GM21423 (cell line): ENCODE measurements around the gene MAGEF1.

ENCODE experiments used
- ATAC-seq: cut with Tn5 transposase; IDR thresholded peaks from one replicate; pipeline ENCODE4 v1.9.1; 2021; ENCODE audit warnings: mild to moderate bottlenecking, moderate library complexity; ENCODE audit not compliant: unreplicated experiment

Gene MAGEF1

GRCh38 chr3:184672977-184673870 lies 38.6 kb downstream of the MAGEF1 start:
- ATAC-seq = no peak

DNA sequence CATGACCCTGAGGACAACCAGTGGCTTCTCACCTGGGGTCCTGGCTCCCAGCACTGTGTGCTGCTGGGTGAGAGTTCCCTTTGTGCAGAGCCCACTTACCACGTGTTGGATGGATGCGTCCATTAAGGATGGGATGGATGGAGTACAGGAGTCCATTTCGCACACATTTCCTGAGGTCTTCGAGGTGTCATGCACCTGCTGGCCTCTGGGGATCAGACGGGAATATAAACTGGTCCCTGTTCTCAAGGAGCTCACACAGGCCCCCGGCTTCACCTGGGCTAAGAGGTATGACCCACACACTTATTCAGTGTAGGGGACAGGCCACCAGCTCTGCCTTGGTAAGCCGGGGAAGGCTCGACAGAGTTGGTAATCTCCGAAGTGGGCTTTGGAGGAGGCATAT lies 39.5 kb downstream of the MAGEF1 start:
- ATAC-seq = no peak

DNA sequence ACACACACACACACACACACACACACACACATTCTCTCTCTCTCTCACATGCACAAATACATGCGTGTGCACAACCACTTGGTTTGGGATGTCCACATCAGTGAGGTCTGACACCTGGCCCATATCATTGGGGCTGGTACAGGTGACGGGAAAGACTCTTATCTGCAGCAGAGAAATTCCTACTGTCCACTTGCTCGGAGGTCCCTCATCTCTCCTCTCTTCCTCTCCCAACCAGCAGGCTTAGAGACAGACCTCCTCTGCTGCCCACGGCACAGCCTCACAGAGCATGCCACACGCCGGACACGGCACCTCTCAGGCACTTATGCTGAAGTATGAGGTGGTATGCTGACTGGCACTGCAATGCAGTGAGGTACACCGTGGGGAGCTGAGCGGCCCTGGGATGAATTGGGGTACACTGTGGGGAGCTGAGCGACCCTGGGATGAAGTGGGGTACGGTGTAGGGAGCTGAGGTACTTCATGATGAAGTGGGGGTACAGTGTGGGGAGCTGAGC lies 41.7 kb downstream of the MAGEF1 start:
- no peak for ATAC-seq

DNA sequence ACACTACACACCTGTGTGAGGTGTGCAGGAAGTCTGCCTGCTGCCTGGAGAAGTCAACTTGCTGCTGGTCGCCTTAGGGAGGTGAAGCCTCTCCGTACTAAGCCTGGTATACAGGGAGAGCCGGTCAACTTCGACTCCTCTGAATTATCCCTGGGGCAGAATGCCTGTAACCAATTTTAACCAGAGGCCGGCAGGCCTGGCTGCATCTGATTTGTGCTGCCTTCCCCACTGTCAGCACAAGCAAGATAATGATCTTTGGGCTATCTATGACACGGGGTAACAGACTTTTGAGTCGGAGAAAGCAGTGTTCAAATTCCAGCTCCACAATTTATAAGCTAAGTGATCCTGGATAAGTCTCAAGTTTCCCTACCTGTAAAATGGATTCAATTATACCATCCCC lies 42.3 kb downstream of the MAGEF1 start:
- no peak for ATAC-seq

- no peak for ATAC-seq
These were observed 45.4 kb downstream of the MAGEF1 start for GRCh38 chr3:184666442-184666841.

DNA sequence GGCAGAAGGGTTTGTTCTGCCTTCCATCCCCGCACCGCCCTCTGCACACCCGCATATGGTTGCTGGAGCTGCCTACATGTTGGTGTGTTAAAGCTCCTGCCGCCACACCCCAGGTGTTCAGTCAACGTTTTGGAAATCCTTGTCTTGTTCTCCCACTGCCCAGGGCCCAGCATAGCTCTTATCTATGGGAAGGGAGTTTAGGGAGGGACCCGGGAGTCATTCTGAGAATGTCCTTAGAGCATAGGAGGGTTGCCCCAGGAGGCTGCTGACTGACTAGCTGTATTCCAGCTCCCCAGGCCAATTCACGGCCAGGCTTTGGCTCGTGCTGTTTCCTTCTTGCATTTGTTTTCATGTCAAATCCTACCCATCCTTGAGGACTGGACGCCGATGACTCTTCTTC lies 46.8 kb downstream of the MAGEF1 start:
- ATAC-seq = no peak

DNA sequence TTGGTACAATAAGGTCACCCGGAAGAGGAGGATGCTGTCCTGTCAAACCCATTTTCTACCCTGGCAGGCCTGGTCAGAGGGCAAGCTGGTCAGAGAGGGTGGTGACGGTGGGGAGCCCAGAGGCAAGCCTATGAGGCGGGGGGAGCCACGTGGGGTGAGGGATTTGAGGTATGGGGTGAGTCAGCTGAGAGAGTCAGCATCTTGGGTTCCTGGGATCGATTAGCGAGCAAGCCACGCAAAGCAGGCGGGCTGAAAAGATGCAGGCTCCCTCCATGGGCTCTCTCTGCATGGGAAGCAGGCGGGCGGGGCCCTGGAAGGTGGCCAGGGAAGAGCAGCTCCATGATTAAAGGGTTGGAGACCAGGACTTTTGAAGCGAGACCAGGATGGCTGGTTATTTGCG lies 48.1 kb downstream of the MAGEF1 start:
- ATAC-seq = no peak

GRCh38 chr3:184663356-184663755 lies 48.5 kb downstream of the MAGEF1 start:
- ATAC-seq = no peak

GRCh38 chr3:184662187-184662586 lies 49.7 kb downstream of the MAGEF1 start:
- no peak for ATAC-seq

DNA sequence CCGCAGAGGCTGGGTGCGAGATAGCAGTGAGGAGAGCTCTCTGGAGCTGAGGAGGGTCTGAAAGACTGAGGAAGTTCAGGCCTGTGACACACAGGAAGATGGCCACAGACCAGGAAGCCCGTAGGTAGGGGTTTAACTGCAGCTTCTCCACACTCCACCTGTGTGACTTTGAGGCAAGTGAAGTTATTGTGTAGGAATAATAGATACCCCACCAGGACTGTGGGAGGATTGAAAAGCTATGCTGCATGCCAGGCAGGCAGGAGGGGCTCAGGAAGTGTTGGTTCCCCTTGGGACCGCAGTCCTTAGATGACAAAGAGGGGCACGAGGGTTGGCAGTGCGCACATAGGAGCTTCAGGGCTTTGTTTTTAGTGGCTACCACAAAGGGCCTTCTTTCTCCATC lies 50.9 kb downstream of the MAGEF1 start:
- no peak for ATAC-seq
